SK-N-MC (cell line): ENCODE data around the gene GABPA.

ENCODE experiments used
- EZH2 ChIP-seq: fragments of 200-600 bp; sonication (generic); IDR thresholded peaks from one replicate; pipeline ENCODE4 v1.6.1; 2017; ENCODE audit warnings: antibody characterized with exemption
- FOXP2 ChIP-seq: optimal IDR thresholded peaks from 2 replicates; pipeline ENCODE3; 2011; ENCODE audit warnings: mild to moderate bottlenecking, moderate library complexity; ENCODE audit not compliant: insufficient read depth; ENCODE audit errors: extremely low read length, control extremely low read depth
- POLR2AphosphoS5 ChIP-seq: IDR thresholded peaks from 2 replicates; pipeline ENCODE4 v1.6.1; 2012; ENCODE audit warnings: mild to moderate bottlenecking, low read depth, low read length, borderline replicate concordance

GRCh38 chr21:25791319-25791718 lies 56.5 kb downstream of the GABPA start:
- TF ChIP-seq EZH2 (no peak), POLR2AphosphoS5 (no peak), FOXP2 (no peak)
